OCI-LY3 (cell line): ENCODE measurements around the gene KRTAP10-11.

Source experiments
- H2AFZ ChIP-seq: fragments of 200-600, 300-600 bp; shearing (Covaris generic); 2 replicates; pipeline ENCODE4 v1.6.0; 2014; ENCODE audit warnings: antibody characterized with exemption, low read depth, low read length
- H3K27ac ChIP-seq: fragments of 200-600, 300-600 bp; sonication (generic); 2 replicates; pipeline ENCODE4 v1.5.1; 2014; ENCODE audit warnings: mild to moderate bottlenecking, low read length, moderate library complexity, mixed read lengths
- H3K27me3 ChIP-seq: fragments of 200-600, 300-600 bp; sonication (generic); 2 replicates; pipeline ENCODE4 v1.6.1; 2014; ENCODE audit warnings: low read depth, low read length, mixed read lengths
- H3K36me3 ChIP-seq: fragments of 200-600, 300-600 bp; sonication (generic); replicated peaks from 2 replicates; pipeline ENCODE3; 2014; ENCODE audit warnings: low read depth, low read length, mixed read lengths
- H3K4me1 ChIP-seq: fragments of 300-600, 200-600 bp; sonication (generic); 2 replicates; pipeline ENCODE4 v1.6.1; 2014; ENCODE audit warnings: low read length, mixed read lengths
- H3K4me2 ChIP-seq: fragments of 200-600, 300-600 bp; sonication (generic); 2 replicates; pipeline ENCODE4 v1.6.1; 2014; ENCODE audit warnings: low read length, mixed read lengths
- H3K4me3 ChIP-seq: fragments of 300-600, 200-600 bp; sonication (generic); 2 replicates; pipeline ENCODE4 v1.5.1; 2014; ENCODE audit warnings: antibody characterized with exemption, mild to moderate bottlenecking, low read length, moderate library complexity
- H3K79me2 ChIP-seq: fragments of 300-600, 200-600 bp; shearing (Covaris generic); 2 replicates; pipeline ENCODE4 v1.6.1; 2014; ENCODE audit warnings: mild to moderate bottlenecking, low read length, mixed read lengths
- H3K9ac ChIP-seq: fragments of 300-600, 200-600 bp; shearing (Covaris generic); 2 replicates; pipeline ENCODE4 v1.6.0; 2014; ENCODE audit warnings: mild to moderate bottlenecking, low read length, moderate library complexity
- H3K9me3 ChIP-seq: fragments of 200-600, 300-600 bp; shearing (Covaris generic); 2 replicates; pipeline ENCODE4 v1.6.1; 2014; ENCODE audit warnings: low read length, mixed read lengths; ENCODE audit not compliant: insufficient read depth
- H4K20me1 ChIP-seq: fragments of 200-600, 300-600 bp; sonication (generic); 2 replicates; pipeline ENCODE4 v1.6.1; 2016; ENCODE audit warnings: low read length, mixed read lengths; ENCODE audit not compliant: insufficient read depth
- EZH2phosphoT487 ChIP-seq: fragments of 200-600 bp; shearing (Covaris generic); IDR thresholded peaks from 2 replicates; pipeline ENCODE4 v1.6.1; 2018; ENCODE audit warnings: antibody characterized with exemption, mixed run types, low read depth
- TF ChIP-seq, protein P1 (sequence below): fragments of 200-600, 300-600 bp; sonication (generic); IDR thresholded peaks from 2 replicates; pipeline ENCODE4 v1.5.1; 2014; ENCODE audit warnings: antibody characterized with exemption, low read length, low read depth

Gene KRTAP10-11

DNA sequence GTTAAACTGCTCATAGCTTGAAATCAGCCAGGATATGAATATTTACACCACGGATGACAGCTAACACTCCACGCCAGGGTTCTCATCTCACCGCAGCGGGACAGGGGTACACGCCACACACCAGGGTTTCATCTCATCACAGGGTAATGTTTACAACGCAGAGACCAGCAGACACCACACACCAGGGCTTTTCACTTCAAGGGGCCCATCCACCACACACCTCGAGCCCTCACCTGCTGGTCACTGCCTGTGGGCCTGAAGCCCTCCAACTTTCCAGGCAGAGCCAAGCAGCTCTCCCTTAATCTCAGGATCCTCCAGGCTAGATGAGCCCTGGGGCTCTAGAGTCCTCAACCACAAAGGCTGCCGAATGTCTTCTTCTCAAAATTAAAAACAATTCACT is 49.4 kb downstream of the KRTAP10-11 start:
- Histone ChIP-seq H3K79me2 (no peaks in the 10 kb centered on the region), H3K4me2 (no peak overlapping the region), H3K9me3 (no peaks in the 10 kb centered on the region), H3K9ac (no peak overlapping the region), H3K27me3 (no peaks in the 10 kb centered on the region), H3K36me3 (no peaks in the 10 kb centered on the region), H2AFZ (no peak overlapping the region), H3K27ac (no peak overlapping the region), H3K4me3 (no peak overlapping the region), H3K4me1 (no peaks in the 10 kb centered on the region), H4K20me1 (no peaks in the 10 kb centered on the region)
- TF ChIP-seq EZH2phosphoT487, result no peak
- TF ChIP-seq, protein P1, sequence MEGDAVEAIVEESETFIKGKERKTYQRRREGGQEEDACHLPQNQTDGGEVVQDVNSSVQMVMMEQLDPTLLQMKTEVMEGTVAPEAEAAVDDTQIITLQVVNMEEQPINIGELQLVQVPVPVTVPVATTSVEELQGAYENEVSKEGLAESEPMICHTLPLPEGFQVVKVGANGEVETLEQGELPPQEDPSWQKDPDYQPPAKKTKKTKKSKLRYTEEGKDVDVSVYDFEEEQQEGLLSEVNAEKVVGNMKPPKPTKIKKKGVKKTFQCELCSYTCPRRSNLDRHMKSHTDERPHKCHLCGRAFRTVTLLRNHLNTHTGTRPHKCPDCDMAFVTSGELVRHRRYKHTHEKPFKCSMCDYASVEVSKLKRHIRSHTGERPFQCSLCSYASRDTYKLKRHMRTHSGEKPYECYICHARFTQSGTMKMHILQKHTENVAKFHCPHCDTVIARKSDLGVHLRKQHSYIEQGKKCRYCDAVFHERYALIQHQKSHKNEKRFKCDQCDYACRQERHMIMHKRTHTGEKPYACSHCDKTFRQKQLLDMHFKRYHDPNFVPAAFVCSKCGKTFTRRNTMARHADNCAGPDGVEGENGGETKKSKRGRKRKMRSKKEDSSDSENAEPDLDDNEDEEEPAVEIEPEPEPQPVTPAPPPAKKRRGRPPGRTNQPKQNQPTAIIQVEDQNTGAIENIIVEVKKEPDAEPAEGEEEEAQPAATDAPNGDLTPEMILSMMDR, result no peak

GRCh38 chr21:44696572-44696971 is 50.4 kb downstream of the KRTAP10-11 start:
- no peaks in the 10 kb centered on the region for H3K36me3 ChIP-seq
- no peaks in the 10 kb centered on the region for H3K9me3 ChIP-seq
- H3K9ac ChIP-seq, result no peak overlapping the region
- TF ChIP-seq EZH2phosphoT487, result no peak
- TF ChIP-seq, protein P1, result no peak
- no peak overlapping the region for H3K27ac ChIP-seq
- H3K4me2 ChIP-seq, result no peak overlapping the region
- H3K79me2 ChIP-seq, result no peaks in the 10 kb centered on the region
- H3K4me1 ChIP-seq, result no peaks in the 10 kb centered on the region
- H3K4me3 ChIP-seq, result no peak overlapping the region
- H3K27me3 ChIP-seq, result no peaks in the 10 kb centered on the region
- H4K20me1 ChIP-seq, result no peaks in the 10 kb centered on the region
- H2AFZ ChIP-seq, result no peak overlapping the region
